Measurements from ENCODE around the gene BARHL1.

BARHL1 gene

GRCh38 chr9:132554755-132555154, 27.7 kb upstream of the BARHL1 start:
- no peak for TF ChIP-seq CTCF (IDR thresholded peaks at IDR 0.05; ENCODE audit: control insufficient read depth, insufficient read depth, low read depth, low read length, missing control alignments)
- no peak for DNase-seq (ENCODE audit: low read depth)
- no peak overlapping the region for H3K4me3 ChIP-seq (ENCODE audit: control insufficient read depth, low read depth, low read length)

DNA sequence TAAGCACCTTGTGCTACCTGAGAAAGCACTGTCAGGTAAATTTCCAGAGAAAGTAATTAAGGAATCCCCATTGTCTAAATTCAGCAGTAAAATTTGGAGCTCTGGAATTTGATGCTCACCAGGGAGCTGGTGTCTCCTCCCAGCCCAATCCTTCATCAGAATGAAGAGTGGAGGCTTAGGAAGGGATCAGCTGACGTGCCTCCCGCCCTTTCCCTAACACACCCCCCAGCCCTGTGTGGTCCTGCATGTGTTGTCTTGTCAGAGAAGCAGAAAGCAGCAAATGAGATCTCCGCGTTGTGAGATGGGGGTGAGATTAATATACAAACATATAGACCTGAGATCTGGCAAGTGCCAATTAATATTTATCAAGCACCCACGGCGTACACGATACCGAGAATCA, 26.9 kb upstream of the BARHL1 start:
- no peak for DNase-seq (ENCODE audit: low read depth)
- no peak for TF ChIP-seq CTCF (IDR thresholded peaks at IDR 0.05; ENCODE audit: control insufficient read depth, insufficient read depth, low read depth, low read length, missing control alignments)

DNA sequence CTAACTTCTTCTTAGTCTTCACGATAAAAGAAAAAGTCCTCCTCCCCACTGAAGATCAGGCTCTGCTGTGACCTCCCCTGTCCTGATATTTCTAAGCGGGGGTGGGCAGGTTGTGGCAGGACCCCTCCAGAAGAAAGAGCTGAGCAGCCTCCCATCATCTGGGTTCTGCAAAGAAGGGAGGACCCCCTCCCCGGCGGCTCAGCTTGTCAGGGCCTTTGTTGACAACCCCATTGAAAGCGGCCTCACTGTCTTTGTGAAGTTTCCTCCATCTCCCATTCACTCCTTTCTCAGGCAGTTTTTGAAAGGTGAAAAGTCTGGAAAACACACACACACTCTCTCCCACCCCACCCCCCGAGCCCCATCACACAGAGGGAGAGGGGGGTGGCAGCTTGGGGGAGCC, 26.2 kb upstream of the BARHL1 start:
- TF ChIP-seq CTCF (IDR thresholded peaks at IDR 0.05; ENCODE audit: control insufficient read depth, insufficient read depth, low read depth, low read length, missing control alignments) = no peak
- DNase-seq (ENCODE audit: low read depth) = no peak
- no peak overlapping the region for H3K4me3 ChIP-seq (ENCODE audit: control insufficient read depth, low read depth, low read length)

More for the DNA sequence above, 26.9 kb upstream of the BARHL1 start:
- no peak overlapping the region for H3K4me3 ChIP-seq (ENCODE audit: control insufficient read depth, low read depth, low read length)

- H3K4me3 ChIP-seq (ENCODE audit: control insufficient read depth, low read depth, low read length) = no peak overlapping the region
- TF ChIP-seq CTCF (IDR thresholded peaks at IDR 0.05; ENCODE audit: control insufficient read depth, insufficient read depth, low read depth, low read length, missing control alignments) = no peak
- no peak for DNase-seq (ENCODE audit: low read depth)
These were observed 25.7 kb upstream of the BARHL1 start for GRCh38 chr9:132556714-132557113.

- no peak for TF ChIP-seq CTCF (IDR thresholded peaks at IDR 0.05; ENCODE audit: control insufficient read depth, insufficient read depth, low read depth, low read length, missing control alignments)
- DNase-seq (ENCODE audit: low read depth) = no peak
- no peak overlapping the region for H3K4me3 ChIP-seq (ENCODE audit: control insufficient read depth, low read depth, low read length)
These were observed 25.2 kb upstream of the BARHL1 start for GRCh38 chr9:132557159-132557558.

GRCh38 chr9:132559711-132560110, 22.7 kb upstream of the BARHL1 start:
- no peak for DNase-seq (ENCODE audit: low read depth)
- no peak for TF ChIP-seq CTCF (IDR thresholded peaks at IDR 0.05; ENCODE audit: control insufficient read depth, insufficient read depth, low read depth, low read length, missing control alignments)
- H3K4me3 ChIP-seq (ENCODE audit: control insufficient read depth, low read depth, low read length) = no peak overlapping the region

DNA sequence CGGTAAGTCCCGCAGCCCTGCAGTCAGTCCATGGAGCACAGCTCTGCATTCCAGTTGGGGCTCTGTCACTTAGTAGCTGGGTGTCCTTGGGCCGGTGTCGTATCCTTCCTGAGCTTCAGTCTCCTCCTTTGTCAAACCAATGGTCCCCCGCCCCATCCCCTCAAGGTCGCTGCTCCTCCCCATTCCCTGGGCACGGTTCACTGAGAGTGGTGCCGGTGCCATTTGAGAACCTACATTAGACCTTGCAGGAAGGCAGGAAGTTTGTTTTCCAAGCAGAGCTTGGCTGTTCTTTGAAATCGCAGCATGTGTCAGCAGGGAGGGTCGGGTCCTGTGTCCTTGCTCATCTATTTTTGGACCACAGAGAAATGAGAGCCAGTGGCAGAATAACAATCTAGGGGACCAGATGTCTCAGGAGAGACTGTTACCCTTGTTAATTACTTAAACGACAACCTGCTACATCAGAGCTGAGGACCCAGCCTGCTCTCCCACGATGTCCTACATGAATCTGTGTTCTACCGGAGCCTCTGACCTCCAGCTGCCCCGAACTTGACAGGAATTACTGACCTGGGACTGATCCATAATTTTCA, 21.7 kb upstream of the BARHL1 start:
- H3K4me3 ChIP-seq (ENCODE audit: control insufficient read depth, low read depth, low read length) = no peak overlapping the region
- no peak for DNase-seq (ENCODE audit: low read depth)
- no peak for TF ChIP-seq CTCF (IDR thresholded peaks at IDR 0.05; ENCODE audit: control insufficient read depth, insufficient read depth, low read depth, low read length, missing control alignments)
